Breast epithelium (tissue), 3 donors: ENCODE measurements around the gene MTMR12.

Experiments
- POLR2A ChIP-seq: fragments of 450-650 bp; IDR thresholded peaks from one replicate; pipeline ENCODE4 v1.6.1; 2016; ENCODE audit warnings: antibody characterized with exemption, mild to moderate bottlenecking, moderate library complexity
- TF ChIP-seq, protein P1 (sequence below), 3 donors: fragments of 450-650 bp; IDR thresholded peaks; one replicate each; pipeline ENCODE4 v1.5.1; 2016 to 2017; ENCODE audit warnings: antibody characterized with exemption in 3 of 3, mild to moderate bottlenecking in 3 of 3, moderate library complexity in 3 of 3

DNA sequence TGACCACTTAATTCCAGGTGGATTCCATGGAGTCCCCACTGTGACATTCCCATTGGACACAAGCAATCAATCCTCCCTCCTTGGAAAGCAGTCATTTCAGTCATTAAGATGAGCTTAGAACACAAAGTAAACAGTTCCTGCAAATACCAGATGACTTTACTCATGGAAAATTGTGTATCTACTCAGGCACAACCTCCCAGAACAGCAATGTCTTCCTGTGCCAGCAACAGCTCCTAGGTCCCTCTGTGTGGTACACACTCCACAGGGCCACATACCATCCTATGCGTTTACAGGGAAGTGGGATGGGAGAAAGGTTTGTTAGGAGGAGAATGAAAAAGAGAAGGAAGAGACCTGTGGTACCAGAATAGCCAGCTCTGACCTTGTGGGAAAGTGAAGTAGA lies 53.7 kb downstream of the MTMR12 start:
- no peak for TF ChIP-seq POLR2A
- TF ChIP-seq, protein P1, sequence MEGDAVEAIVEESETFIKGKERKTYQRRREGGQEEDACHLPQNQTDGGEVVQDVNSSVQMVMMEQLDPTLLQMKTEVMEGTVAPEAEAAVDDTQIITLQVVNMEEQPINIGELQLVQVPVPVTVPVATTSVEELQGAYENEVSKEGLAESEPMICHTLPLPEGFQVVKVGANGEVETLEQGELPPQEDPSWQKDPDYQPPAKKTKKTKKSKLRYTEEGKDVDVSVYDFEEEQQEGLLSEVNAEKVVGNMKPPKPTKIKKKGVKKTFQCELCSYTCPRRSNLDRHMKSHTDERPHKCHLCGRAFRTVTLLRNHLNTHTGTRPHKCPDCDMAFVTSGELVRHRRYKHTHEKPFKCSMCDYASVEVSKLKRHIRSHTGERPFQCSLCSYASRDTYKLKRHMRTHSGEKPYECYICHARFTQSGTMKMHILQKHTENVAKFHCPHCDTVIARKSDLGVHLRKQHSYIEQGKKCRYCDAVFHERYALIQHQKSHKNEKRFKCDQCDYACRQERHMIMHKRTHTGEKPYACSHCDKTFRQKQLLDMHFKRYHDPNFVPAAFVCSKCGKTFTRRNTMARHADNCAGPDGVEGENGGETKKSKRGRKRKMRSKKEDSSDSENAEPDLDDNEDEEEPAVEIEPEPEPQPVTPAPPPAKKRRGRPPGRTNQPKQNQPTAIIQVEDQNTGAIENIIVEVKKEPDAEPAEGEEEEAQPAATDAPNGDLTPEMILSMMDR (IDR thresholded peaks at IDR 0.05), result no peak
